ENCODE results near the gene HMCN1.

The HMCN1 gene

DNA sequence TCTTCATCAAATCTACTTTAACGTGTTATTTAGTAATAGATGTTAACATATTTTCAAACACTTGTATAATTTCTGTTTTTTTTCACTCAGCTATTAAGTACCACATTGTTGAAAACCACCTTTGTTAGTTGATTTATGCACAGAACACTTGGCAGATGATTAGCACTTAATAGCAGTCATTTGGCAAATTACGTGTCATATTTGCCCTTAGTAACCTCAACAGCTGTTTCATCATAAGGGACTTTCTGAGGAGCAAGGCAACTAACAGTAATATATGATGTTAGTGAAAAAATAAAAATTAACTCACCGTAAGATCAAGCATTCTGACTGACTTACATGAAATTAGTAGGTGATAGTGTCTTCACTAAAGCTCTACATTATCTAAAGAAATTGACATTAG, 186.4 kb downstream of the HMCN1 start:
- DNase-seq, result no peak

- DNase-seq, result no peak
Observed at GRCh38 chr1:185921636-185922035, 187.4 kb downstream of the HMCN1 start.

DNA sequence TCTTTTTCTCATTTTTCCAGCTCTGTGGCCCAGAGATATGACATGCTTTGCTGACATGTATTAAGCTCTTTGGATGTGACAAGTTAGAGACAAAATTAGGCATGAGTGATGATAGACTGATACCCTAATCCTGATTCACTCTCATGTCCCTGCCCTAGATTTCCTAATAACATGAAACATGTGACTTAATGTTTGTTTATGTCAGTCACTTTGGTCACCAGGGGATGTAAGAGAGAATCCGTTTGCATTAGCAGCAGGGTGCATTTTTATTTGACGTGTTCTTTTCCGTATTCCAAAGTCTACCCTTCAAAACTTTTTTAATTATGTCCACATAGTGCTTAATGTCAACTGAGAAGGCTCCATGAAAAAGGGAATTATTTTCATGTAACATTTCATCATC, 192.4 kb downstream of the HMCN1 start:
- DNase-seq, result no peak

DNA sequence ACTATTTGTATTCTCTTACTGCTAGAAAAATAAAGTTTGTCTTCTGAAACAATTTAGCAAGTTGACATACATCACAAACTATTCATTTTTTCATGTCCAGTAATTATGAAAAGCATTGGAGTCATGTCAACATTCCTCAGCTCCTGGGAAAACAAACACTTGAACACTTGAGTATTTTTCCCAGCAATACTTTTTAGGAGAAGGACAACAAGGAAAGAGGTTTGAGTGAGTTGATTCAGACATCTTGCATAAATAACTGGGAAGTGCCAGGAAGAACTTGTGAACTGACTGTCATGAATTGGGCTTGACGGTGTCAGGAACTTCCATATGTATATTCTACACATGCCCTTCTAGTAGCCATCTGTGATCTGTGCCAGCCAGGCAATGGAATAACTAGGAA, 195.6 kb downstream of the HMCN1 start:
- no peak for DNase-seq

DNA sequence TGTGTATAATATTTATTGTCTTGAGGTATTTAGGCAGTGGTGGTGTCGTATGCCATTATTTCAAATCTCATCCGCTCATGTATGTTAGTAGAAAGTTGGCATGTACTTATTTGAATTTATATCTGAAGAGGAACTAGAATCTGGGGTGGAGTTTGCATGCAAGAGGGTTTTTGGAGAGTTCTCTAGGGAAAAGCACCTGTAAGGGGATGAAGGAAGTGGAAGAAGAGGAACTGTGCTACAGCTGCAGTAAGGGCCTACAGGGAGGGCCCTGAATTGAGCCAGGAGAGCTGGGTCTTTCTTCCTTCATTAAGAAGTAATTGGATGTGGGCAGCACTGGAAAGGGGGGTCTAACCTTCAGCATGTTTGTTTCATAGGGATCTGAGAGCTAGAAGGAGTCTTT, 197.2 kb downstream of the HMCN1 start:
- DNase-seq, result no peak

DNA sequence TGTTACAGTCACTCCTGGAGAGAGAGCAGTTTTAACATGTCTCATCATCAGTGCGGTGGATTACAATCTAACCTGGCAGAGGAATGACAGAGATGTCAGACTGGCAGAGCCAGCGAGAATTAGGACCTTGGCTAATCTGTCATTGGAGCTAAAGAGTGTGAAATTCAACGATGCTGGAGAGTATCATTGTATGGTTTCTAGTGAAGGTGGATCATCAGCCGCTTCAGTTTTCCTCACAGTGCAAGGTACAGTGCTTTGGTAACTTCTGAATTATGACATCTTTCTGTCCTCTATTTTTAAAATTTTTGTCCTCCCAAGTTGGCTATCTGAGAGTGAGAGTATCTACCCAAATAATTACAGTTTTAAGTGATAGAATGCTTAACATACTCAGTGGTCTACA, 199.4 kb downstream of the HMCN1 start:
- DNase-seq, result no peak

- DNase-seq, result no peak
Observed at GRCh38 chr1:185934476-185935189, 200.4 kb downstream of the HMCN1 start.

DNA sequence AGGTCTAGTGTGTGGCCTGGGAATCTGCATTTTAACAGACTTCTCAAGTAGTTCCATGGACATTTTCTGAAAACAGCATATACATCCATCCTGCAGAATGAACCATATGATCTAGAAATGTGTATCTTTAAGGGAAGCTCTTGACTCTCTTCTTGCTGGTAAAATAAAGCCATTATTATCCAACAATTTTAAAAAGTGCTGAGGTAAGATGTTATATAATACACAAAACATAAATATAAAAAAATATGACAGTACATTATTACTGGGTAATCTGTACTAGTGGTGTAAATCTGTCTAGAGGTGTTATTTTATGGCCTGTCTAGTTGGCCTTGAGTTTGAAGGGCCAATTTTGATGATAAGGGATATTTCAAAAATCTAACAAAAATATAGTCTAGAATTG, 201.2 kb downstream of the HMCN1 start:
- DNase-seq, result no peak

DNA sequence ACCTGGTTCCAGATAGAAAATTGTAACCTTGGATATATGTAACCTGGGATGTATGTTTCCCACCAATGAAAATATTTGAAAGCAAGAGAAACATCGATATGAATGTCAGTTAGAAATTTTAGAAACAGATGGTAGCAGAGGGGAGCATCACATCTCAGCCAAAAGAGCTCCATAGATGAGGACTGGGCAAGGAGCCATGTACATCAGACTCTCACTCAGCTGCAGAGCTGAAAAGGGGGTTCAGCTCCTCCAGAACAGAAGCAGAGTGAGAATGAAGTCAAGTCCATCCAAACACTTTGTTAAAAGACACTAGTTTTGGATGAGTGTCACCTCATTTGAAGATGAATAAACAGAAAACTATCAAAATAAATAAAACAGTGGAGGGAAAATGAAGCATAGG, 202.4 kb downstream of the HMCN1 start:
- DNase-seq, result no peak

DNA sequence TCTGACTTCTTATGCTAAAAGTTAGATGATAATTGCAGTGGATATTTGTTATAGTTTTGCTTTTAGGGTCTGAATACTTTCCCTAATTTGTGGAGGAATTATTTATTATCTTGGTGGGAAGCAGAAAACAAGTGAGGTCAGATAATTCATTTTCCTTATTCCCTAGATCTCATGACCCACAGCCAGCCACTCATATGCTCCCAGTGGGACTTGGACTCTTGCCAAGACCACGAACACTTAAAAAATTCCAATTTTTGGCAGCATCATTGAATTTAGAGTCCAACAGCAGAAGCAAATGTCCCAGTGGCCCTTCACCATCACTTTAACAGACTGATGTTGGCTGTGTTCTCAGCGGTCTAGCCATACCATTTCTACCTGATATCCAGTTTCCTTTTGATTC, 204.2 kb downstream of the HMCN1 start:
- no peak for DNase-seq

GRCh38 chr1:185939142-185939541, 205.0 kb downstream of the HMCN1 start:
- DNase-seq, result no peak

DNA sequence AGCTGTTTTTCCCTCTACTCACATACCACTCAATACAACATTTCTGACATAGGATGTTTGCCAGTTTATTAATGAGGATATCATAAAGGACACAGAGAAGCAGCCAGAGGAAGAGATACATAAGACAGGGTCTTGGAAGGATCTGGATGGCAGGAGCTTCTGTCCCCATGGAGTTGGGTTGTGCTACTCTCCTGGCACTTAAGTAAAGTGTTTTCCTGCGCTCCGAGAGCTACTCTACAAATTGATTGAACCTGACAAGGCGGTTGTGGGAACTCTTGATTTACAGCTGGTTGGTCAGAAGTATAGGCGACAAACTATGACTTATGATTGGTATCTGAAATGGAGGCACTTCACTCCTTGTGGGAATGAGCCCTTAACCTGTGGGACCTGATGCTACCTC, 208.8 kb downstream of the HMCN1 start:
- DNase-seq, result no peak

GRCh38 chr1:185956881-185957280, 222.7 kb downstream of the HMCN1 start:
- no peak for DNase-seq

- DNase-seq, result no peak
Observed at GRCh38 chr1:185957441-185958363, 223.5 kb downstream of the HMCN1 start.

DNA sequence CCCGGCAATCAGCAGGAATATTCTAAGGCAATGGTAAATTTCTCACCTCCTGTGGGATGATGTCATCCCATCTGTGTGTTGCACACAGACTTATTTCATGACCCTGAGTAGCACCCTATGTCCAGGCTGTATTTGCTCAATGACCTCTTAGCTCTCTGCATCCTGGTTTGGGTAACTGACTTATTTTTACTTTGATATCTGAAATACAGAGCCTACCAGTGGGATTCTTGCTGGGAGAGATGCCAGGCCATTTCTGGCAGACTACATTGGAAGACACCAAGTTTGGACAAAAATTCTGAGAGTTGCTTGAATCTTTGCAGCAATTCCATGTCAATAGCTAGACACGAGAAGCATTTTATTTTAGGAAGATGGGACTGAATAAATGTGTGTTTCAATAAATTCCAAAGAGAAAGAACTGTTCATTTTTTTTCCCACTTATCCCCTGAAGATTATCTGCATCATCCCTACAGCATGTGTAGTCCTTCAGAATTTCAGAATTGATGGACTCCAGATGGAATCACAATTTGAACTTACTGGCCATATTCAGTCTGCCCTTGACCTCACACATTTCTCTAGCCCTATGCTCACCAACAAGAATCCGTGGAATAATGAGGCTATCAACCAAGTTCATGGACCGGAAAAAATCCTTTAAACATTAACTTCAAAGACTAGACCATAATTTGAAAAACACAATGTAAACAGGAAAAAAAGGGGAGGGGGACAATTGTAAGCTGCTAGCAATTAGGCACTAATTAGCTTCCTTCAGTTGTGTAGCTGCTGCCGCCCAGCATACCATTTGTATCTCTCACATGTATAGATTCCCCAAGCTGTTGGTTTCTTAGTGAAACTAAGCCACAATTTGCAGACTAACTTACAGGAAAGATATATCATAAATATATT, 226.5 kb downstream of the HMCN1 start:
- no peak for DNase-seq

- no peak for DNase-seq
Observed at GRCh38 chr1:185961664-185962063, 227.5 kb downstream of the HMCN1 start.

- no peak for DNase-seq
Observed at GRCh38 chr1:185964946-185965345, 230.8 kb downstream of the HMCN1 start.

- DNase-seq, result no peak
Observed at GRCh38 chr1:185965870-185966269, 231.7 kb downstream of the HMCN1 start.

GRCh38 chr1:185966471-185966870, 232.3 kb downstream of the HMCN1 start:
- no peak for DNase-seq

- no peak for DNase-seq
Observed at GRCh38 chr1:185969028-185969427, 234.8 kb downstream of the HMCN1 start.

- DNase-seq, result no peak
Observed at GRCh38 chr1:185969524-185969991, 235.4 kb downstream of the HMCN1 start.

- no peak for DNase-seq
Observed at GRCh38 chr1:185971688-185972087, 237.5 kb downstream of the HMCN1 start.
